Calu3 (cell line): Measurements from ENCODE around the gene ITCH. TPM values are rescaled to one million over a fixed set of nuclear protein-coding genes. Genes with fewer than 3 reads are reported as not detected.

Source experiments
- BruUV-seq: library from RNA; stranded (reverse); fragments of 400-500 nt; replicated peaks from 2 replicates; lab custom pipeline; 2021; lab: Mats Ljungman, UMichigan
- CTCF ChIA-PET: fragments of 300-600 bp; sonication (Branson Sonifier 250); formaldehyde crosslinking; loops from one replicate; lab custom pipeline; 2022; ENCODE audit warnings: antibody characterized with exemption; lab: Charles Lee
- DNase-seq: peaks from one replicate; pipeline ENCODE4 v3.0.0; 2022
- H3K27ac Mint-ChIP-seq: one replicate; pipeline ENCODE4 v1.8.0; 2022; ENCODE audit warnings: mixed read lengths; ENCODE audit not compliant: unreplicated experiment
- H3K27me3 Mint-ChIP-seq: one replicate; pipeline ENCODE4 v1.8.0; 2022; ENCODE audit warnings: mixed read lengths; ENCODE audit not compliant: unreplicated experiment
- H3K36me3 Mint-ChIP-seq: one replicate; pipeline ENCODE4 v1.8.0; 2022; ENCODE audit warnings: mild to moderate bottlenecking, moderate library complexity, mixed read lengths; ENCODE audit not compliant: insufficient read depth, unreplicated experiment
- H3K4me1 Mint-ChIP-seq: one replicate; pipeline ENCODE4 v1.8.0; 2022; ENCODE audit warnings: mild to moderate bottlenecking, low read depth, mixed read lengths; ENCODE audit not compliant: unreplicated experiment
- H3K4me3 Mint-ChIP-seq: one replicate; pipeline ENCODE4 v1.8.0; 2022; ENCODE audit warnings: mild to moderate bottlenecking, low read depth, moderate library complexity, mixed read lengths; ENCODE audit not compliant: unreplicated experiment
- H3K9me3 Mint-ChIP-seq: one replicate; pipeline ENCODE4 v1.8.0; 2022; ENCODE audit warnings: low read depth, mixed read lengths; ENCODE audit not compliant: unreplicated experiment
- CTCF ChIP-seq: fragments of 200-600 bp; IDR thresholded peaks from one replicate; pipeline ENCODE4 v1.8.0; 2022; ENCODE audit warnings: antibody characterized with exemption; ENCODE audit not compliant: unreplicated experiment
- intact Hi-C: fragments of 100-400 bp; cut with micrococcal nuclease; formaldehyde crosslinking; loops from one replicate; pipeline ENCODE4 v1.10.0; 2022; ENCODE audit not compliant: unreplicated experiment
- total RNA-seq: library from RNA; stranded (reverse); gene quantifications from 2 replicates; pipeline ENCODE4 v1.2.3, GENCODE V29; 2022

ITCH gene
- total RNA-seq, 1 experiment from 2014 or later: 91.6 TPM

DNA sequence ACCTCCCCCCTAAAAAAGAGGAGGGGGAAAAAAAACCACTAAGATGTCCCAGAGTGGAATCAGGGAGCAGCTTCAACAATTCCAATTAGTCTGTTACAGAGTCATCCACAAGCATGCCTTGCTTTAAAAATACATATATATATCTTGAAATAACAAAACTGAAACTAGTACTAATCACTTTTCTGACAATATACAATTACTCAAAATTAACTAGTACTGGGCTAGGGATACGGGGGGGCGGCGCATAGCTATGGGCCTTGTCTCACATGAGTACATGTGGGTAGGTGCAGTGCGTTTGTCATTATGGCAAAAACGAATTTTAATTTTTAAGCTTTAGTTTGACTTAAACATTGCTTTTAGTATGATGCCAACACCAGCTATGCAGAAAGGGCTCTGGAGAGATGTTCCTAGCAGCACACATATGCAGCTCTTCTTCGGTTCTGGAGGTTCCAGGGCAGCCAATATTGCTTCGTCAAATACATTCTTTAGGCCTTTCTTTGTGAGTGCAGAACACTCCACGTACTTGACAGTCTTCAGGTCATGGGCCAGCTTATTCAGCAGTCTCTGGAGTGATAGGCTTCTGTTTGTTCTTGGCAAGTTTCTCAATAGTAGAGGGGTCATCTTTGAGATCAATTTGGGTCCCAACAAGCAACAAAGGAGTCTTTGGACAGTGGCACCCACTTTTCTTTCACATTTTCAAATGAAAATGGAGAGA lies 38.8 kb downstream of the ITCH start:
- peaks cover 48% of the 10 kb centered on the region for H3K36me3 Mint-ChIP-seq
- no peak overlapping the region for H3K4me3 Mint-ChIP-seq
- no peaks in the 10 kb centered on the region for H3K27me3 Mint-ChIP-seq
- TF ChIP-seq CTCF: no peak
- intact Hi-C loops: no loop called here
- CTCF ChIA-PET: interaction anchor here (1.3 to 2.3 kb wide), 2 partner anchors 11 to 88 kb away, joined by 4 to 10 read pairs; no protein-coding TSS in a partner anchor
- H3K9me3 Mint-ChIP-seq: no peaks in the 10 kb centered on the region
- H3K27ac Mint-ChIP-seq: no peak overlapping the region
- no peak for DNase-seq
- no TSS peak for BruUV-seq
- peaks cover 56% of the 10 kb centered on the region for H3K4me1 Mint-ChIP-seq

DNA sequence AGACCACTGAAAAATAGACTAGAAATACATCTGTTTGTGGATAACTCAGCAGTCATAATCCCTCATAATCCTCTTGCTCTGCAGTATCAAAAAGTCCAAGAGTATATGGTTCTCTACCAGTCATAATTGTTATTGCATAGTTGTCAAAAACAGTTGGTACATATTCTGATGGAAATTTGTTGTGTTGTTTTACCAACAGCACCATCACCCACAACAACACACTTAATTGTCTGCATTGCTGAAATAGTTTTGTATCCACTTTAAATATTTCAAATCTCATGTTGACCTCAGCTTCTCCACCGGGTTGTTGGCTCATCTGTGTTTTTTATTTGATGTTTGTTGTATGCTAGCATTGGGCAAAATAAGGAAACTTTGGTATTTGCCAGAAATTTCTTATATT lies 39.4 kb downstream of the ITCH start:
- DNase-seq: no peak
- Mint-ChIP-seq H3K9me3 (no peaks in the 10 kb centered on the region), H3K4me3 (no peak overlapping the region), H3K27ac (no peak overlapping the region), H3K4me1 (peaks cover 54% of the 10 kb centered on the region), H3K27me3 (no peaks in the 10 kb centered on the region), H3K36me3 (peaks cover 45% of the 10 kb centered on the region)
- intact Hi-C loops: no loop called here
- CTCF ChIA-PET: interaction anchor here (1.3 to 2.3 kb wide), 2 partner anchors 12 to 89 kb away, joined by 4 to 10 read pairs; no protein-coding TSS in a partner anchor
- no TSS peak for BruUV-seq
- TF ChIP-seq CTCF: no peak

DNA sequence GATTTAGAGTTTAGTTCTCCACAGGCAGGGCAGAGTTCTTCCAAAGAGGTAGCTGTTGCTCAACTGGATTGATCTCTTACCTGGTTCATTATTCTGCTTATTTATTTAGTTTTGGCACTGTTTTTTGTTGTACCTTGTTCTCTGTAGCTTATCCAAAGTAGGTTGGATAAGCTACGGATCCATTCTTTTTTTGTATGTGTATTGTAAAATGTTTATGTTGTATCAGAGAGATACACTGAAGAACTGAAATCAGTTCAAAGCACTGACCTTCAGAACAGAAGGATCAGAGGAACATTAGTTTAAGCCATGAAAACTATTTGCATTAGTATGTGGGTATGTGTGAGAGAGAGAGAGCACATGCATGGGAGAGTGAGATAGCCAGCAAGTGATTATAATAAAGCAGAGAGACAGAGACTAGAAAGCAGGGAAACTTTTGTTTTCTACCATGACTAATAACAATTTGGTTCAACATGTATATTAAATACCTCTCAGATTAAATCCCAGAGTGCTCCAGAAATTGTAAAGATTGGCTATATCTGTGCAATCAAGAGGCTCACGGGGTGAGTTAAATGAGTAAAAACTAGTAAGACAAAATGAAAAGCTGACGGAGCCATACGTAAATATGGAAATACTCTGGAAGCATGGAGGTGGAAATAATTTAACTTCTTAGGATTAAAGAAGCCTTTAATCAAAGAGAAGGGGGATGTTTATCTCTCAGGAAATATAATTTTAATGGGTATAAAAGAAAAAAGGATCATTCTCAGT lies 40.2 kb downstream of the ITCH start:
- Mint-ChIP-seq H3K27me3 (no peaks in the 10 kb centered on the region), H3K27ac (peak overlapping the region; percentile 0), H3K9me3 (no peaks in the 10 kb centered on the region), H3K4me1 (peaks cover 59% of the 10 kb centered on the region), H3K36me3 (peaks cover 46% of the 10 kb centered on the region), H3K4me3 (no peak overlapping the region)
- CTCF ChIA-PET: interaction anchor here (0.6 kb wide), 1 partner anchor 955 kb away, joined by 7 read pairs; no protein-coding TSS in a partner anchor
- TF ChIP-seq CTCF: no peak
- intact Hi-C loops: no loop called here
- no TSS peak for BruUV-seq
- no peak for DNase-seq

DNA sequence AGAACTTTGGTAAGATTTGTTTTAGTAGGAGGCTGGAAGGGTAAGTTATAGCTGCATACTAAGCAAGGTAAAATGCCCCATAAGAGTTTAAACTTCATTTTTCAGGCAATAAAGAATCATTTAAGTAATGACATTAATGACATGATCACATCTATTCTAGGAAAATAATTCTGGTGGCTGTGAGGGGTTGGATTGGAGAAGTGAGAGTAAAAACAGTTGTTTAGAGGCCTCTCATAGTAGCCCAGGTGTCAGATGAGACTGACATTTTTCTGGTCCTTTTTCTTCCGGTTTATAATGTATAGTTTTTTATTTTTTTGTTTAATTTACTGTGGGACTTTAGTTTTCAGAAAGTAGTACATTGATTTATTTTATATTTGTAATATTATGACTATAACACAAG lies 40.8 kb downstream of the ITCH start:
- CTCF ChIA-PET: interaction anchor here (0.6 kb wide), 2 partner anchors 91 to 956 kb away, joined by 4 to 7 read pairs; no protein-coding TSS in a partner anchor
- BruUV-seq: no TSS peak
- Mint-ChIP-seq H3K27ac (peak overlapping the region; percentile 0), H3K4me1 (peaks cover 63% of the 10 kb centered on the region), H3K4me3 (no peak overlapping the region), H3K27me3 (no peaks in the 10 kb centered on the region), H3K36me3 (peaks cover 46% of the 10 kb centered on the region), H3K9me3 (no peaks in the 10 kb centered on the region)
- intact Hi-C loops: no loop called here
- TF ChIP-seq CTCF: no peak
- no peak for DNase-seq
